Chondrocyte (in vitro differentiated cells): ENCODE results near the gene ATP11A. TPM values are rescaled to one million over a fixed set of nuclear protein-coding genes. Genes with fewer than 3 reads are reported as not detected.

Experiments used
- DNase-seq: peaks from one replicate; pipeline ENCODE4 v3.0.0; 2021; ENCODE audit warnings: mixed read lengths, low spot score
- H3K27ac Mint-ChIP-seq: one replicate; pipeline ENCODE4 v1.8.0; 2021; ENCODE audit warnings: mild to moderate bottlenecking, moderate library complexity, mixed read lengths; ENCODE audit not compliant: unreplicated experiment
- H3K27me3 Mint-ChIP-seq: 2 replicates; pipeline ENCODE4 v1.8.0; 2021; ENCODE audit warnings: low read depth, mixed read lengths
- H3K36me3 Mint-ChIP-seq: 2 replicates; pipeline ENCODE4 v1.8.0; 2021; ENCODE audit warnings: low read depth, mixed read lengths
- H3K4me1 Mint-ChIP-seq: 2 replicates; pipeline ENCODE4 v1.8.0; 2021; ENCODE audit warnings: low read depth, mild to moderate bottlenecking, mixed read lengths
- H3K4me3 Mint-ChIP-seq: one replicate; pipeline ENCODE4 v1.8.0; 2021; ENCODE audit warnings: mild to moderate bottlenecking, moderate library complexity, mixed read lengths; ENCODE audit not compliant: unreplicated experiment
- H3K9me3 Mint-ChIP-seq: 2 replicates; pipeline ENCODE4 v1.8.0; 2021; ENCODE audit warnings: low read depth, mixed read lengths
- total RNA-seq: library from RNA; stranded (reverse); gene quantifications from 3 replicates; pipeline ENCODE4 v1.2.1, GENCODE V29; 2021
- TF ChIP-seq, protein P1 (sequence below): fragments of 200-600 bp; sonication (generic); IDR thresholded peaks from 2 replicates; pipeline ENCODE4 v1.5.0; 2021; ENCODE audit warnings: antibody characterized with exemption, mild to moderate bottlenecking, moderate library complexity

Gene ATP11A
- total RNA-seq, 1 donor from 2014 or later = 13.1 TPM

DNA sequence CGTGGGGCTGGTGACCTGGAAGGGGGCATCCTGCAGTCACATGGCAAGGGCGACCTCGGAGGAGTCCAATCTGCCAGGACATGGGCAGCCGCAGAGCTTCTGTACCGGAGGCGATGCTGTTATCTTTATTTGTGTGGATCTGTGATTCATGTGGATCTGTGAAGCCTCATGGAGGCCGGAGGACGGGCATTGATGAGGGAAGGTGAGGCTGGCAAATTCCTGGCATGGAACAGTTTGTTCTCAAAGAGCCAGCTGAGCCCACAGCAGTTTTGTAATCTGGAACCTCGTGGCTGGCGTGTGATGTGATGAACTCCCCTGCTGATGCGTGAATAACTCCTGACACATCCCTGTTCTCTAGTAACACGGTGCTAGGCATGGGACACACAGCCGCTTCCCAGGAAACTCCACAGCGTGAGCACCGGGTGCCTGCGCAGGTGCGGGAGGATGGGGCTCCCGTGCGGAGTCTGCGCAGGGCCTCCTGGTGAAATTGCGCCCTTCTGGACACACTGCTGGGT is 40.4 kb downstream of the ATP11A start:
- no peaks in the 10 kb centered on the region for H3K27me3 Mint-ChIP-seq
- TF ChIP-seq, protein P1, sequence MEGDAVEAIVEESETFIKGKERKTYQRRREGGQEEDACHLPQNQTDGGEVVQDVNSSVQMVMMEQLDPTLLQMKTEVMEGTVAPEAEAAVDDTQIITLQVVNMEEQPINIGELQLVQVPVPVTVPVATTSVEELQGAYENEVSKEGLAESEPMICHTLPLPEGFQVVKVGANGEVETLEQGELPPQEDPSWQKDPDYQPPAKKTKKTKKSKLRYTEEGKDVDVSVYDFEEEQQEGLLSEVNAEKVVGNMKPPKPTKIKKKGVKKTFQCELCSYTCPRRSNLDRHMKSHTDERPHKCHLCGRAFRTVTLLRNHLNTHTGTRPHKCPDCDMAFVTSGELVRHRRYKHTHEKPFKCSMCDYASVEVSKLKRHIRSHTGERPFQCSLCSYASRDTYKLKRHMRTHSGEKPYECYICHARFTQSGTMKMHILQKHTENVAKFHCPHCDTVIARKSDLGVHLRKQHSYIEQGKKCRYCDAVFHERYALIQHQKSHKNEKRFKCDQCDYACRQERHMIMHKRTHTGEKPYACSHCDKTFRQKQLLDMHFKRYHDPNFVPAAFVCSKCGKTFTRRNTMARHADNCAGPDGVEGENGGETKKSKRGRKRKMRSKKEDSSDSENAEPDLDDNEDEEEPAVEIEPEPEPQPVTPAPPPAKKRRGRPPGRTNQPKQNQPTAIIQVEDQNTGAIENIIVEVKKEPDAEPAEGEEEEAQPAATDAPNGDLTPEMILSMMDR = no peak
- peaks cover 17% of the 10 kb centered on the region for H3K4me1 Mint-ChIP-seq
- H3K36me3 Mint-ChIP-seq = no peaks in the 10 kb centered on the region
- no peaks in the 10 kb centered on the region for H3K9me3 Mint-ChIP-seq
- DNase-seq = no peak
- no peak overlapping the region for H3K4me3 Mint-ChIP-seq
- H3K27ac Mint-ChIP-seq = no peak overlapping the region

DNA sequence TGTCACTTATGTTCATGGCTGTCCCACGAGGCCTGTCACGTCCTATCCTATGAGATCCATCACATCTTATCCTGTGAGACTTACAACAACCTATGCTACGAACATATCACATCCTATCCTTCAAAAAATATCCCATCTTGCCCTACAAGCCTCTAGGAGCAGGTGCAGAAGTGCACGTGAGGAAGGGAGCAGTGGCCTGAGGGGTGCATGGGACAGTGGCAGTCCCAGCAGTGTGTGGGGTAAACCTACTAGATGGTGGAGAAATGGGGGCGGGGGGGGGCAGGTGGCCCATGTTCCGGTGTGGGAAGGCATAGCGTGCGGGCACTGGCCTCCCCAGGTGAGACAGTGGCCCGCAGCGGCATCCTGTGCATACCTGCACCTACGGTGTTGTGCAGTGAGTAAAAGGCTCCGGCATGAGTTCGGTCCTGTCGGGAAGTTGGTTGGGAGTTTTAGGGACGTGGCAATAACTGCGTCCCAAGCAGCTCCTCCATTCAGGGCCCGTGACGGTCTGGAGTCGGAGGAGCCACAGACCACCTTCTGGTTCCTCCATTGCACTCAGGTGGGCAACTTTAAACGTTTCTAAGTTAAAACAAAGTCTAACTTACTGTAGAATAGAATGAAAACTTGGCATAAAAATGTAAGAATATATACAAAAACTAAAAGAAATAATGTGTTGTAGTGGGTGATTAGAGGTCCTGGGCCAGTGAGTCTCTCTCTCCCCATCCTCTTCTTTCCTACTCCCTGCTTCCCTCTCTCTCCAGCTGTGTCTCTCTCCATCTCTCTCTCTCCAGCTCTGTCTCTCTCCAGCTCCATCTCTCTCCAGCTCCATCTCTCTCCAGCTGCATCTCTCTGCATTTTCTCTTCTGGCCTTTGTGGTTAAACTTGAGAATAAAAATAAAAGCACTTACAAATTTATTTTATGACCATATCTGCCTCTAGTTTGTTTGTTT is 42.1 kb downstream of the ATP11A start:
- TF ChIP-seq, protein P1 = no peak
- no peak for DNase-seq
- Mint-ChIP-seq H3K27ac (no peak overlapping the region), H3K4me1 (peaks cover 8% of the 10 kb centered on the region), H3K4me3 (no peak overlapping the region), H3K36me3 (no peaks in the 10 kb centered on the region), H3K9me3 (no peaks in the 10 kb centered on the region), H3K27me3 (no peaks in the 10 kb centered on the region)

DNA sequence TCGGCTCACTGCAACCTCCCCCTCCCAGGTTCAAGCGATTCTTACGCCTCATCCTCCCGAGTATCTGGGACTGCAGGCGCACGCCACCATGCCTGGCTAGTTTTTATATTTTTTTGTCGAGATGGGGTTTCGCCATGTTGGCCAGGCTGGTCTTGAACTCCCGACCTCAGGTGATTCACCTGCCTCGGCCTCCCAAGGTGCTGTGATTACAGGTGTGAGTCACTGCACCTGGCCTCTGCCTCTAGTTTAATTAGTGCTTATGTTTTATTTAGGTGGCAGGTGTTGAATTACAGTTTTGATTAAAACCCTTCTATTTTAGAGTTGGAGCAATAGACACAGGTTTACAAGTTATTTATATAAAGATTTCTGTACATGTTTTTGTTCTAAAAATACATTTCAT is 42.8 kb downstream of the ATP11A start:
- Mint-ChIP-seq H3K4me3 (no peak overlapping the region), H3K4me1 (peaks cover 8% of the 10 kb centered on the region), H3K27ac (no peak overlapping the region), H3K36me3 (no peaks in the 10 kb centered on the region), H3K9me3 (no peaks in the 10 kb centered on the region), H3K27me3 (no peaks in the 10 kb centered on the region)
- no peak for DNase-seq
- TF ChIP-seq, protein P1 = no peak

DNA sequence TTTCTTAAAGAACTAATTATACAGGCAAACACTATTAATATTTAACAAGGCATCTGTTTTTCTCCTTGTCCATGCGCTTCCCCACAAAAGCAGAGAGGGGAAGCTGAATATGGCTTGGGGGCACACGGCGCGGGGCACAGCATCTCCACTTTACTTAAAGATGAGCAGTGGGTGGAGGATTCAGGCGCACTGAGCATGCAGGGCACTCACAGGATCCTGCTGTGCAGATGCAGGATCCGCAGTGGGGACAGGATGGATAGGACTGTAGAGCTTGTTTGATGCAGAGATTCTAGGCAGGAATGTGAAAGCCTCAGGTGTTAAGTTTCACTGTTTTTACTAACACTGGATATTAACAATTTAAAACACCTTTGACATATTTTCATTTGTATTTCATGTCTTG is 43.3 kb downstream of the ATP11A start:
- H3K4me3 Mint-ChIP-seq = no peak overlapping the region
- TF ChIP-seq, protein P1 = no peak
- no peaks in the 10 kb centered on the region for H3K36me3 Mint-ChIP-seq
- H3K27me3 Mint-ChIP-seq = no peaks in the 10 kb centered on the region
- H3K27ac Mint-ChIP-seq = no peak overlapping the region
- DNase-seq = no peak
- no peaks in the 10 kb centered on the region for H3K9me3 Mint-ChIP-seq
- H3K4me1 Mint-ChIP-seq = peaks cover 8% of the 10 kb centered on the region

DNA sequence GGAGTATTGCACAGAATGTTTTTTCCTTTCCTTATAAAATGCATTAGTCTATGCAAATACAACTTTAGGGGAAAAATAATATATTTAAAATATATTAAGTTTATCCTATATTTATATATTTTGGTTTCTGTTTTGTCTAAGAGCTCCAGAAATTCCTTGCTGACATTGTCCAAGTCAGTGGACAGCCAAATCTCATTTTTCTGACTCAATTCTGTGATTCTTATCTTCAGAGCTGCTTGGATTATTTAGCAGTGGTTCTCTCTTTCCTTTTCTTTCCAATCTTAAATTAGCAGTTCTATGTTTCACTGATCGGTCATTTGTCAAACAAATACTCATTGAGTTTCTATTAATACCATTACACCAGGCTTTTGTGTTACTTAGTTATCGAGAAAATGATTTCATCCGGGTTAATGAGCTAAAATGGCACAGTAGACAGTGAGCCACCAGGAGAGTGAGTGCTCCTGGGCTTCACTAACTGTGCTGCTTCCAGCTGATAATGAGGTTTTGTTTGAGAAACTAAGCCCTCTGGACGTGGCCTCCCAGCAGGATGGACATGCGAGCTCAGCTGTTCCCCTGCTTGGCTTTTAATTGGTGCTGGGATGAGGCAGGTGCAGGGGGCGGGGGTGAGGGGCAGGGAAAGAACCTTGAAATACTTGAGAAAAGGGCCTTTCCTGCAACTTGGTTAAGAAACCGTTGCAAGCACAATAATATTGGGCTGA is 44.0 kb downstream of the ATP11A start:
- TF ChIP-seq, protein P1 = no peak
- no peaks in the 10 kb centered on the region for H3K9me3 Mint-ChIP-seq
- H3K4me1 Mint-ChIP-seq = peaks cover 8% of the 10 kb centered on the region
- no peaks in the 10 kb centered on the region for H3K36me3 Mint-ChIP-seq
- no peak overlapping the region for H3K27ac Mint-ChIP-seq
- no peak for DNase-seq
- no peaks in the 10 kb centered on the region for H3K27me3 Mint-ChIP-seq
- no peak overlapping the region for H3K4me3 Mint-ChIP-seq
